ENCODE results near the gene KRT16. TPM values are rescaled to one million over a fixed set of nuclear protein-coding genes. Genes with fewer than 3 reads are reported as not detected.

Gene KRT16
- 0.38 to 1.2 TPM (median 0.89 TPM) in 5 replicates for total RNA-seq (2022; extraction: Qiagen RNA extraction; ENCODE audit: low read depth)

DNA sequence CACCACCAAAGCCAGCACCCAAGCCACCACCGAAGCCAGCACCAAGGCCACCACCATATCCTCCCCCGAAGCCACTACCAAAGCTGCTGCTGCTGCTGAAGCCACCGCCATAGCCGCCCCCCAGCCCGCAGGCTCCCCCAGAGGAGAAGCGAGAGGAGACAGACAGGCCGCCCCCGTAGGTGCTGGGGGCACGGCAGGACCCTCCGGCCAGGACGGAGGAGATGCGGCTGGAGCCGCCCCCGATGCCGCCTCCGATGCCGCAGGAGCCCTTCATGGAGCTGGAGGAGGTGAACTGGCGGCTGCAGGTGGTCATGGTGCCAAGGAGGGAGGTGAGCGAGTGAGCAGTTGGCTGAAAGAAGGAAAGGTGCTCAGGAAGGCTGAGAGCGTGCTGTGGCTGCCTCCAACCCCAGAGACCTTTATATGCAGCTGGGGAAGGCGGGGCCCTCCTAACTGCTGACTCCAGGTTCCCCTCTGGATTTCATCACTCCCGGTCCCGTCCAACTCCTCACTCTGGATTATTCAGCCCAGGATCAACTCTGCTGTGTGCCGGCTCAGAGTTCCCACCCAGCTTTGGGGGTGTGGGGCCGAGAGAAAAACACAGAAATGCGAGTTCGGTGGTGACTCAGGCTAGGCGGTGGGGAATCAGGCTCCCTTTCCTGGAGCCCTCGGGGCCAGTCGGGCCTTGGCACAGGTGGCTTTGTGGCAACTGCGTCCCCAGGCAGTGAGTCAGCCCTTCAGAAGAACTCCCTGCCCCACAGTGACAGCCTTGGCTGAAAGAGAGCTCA, at the start of gene KRT16:
KRT16 (minus strand) TSS at position 392 of the 785 bp plus-strand sequence; CDS start at position 313, 79 bp downstream.

DNA sequence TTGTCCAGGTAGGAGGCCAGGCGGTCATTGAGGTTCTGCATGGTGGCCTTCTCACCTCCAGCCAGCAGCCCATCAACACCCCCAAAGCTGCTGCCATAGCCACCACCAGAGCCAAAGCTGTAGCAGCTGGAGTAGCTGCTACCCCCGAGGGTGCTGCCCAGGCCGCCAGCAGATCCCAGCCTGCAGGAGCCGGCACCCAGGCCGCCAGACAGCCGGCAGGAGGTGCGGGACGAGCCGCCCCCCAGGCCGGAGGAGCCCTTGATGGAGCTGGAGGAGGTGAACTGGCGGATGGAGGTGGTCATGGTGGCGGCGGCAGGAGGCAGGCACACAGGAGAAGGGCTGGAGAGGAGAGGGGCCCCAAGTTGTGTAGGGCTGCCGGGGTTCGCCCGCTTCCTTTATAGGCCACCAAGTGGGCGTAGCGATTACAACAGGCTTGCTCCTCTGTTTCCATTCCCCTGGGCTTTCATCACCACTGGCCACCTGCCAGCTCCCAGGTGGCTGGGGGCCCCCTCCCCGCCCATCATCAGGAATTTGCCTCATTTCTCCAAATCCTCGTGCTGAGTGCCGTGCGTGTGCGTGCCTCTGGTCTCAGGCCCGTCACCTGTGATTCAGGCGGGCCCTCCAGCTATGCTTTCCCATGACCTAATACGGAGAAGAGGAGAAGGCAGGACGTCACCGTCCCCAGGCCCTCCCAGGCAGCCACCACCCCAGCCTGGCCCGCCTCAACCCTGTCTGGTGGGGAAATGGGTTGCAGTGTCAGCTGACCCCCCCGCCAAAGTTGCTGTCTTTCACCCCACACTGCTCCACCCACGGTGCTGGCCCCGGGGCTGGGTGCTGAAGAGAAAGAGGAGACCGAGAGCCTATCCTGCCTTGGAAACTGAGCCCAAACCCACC, 11.9 kb upstream of the KRT16 start, which contains the start of gene KRT17:
KRT17 (minus strand) TSS at position 368 of the 894 bp plus-strand sequence; CDS start at position 302, 66 bp downstream.

DNA sequence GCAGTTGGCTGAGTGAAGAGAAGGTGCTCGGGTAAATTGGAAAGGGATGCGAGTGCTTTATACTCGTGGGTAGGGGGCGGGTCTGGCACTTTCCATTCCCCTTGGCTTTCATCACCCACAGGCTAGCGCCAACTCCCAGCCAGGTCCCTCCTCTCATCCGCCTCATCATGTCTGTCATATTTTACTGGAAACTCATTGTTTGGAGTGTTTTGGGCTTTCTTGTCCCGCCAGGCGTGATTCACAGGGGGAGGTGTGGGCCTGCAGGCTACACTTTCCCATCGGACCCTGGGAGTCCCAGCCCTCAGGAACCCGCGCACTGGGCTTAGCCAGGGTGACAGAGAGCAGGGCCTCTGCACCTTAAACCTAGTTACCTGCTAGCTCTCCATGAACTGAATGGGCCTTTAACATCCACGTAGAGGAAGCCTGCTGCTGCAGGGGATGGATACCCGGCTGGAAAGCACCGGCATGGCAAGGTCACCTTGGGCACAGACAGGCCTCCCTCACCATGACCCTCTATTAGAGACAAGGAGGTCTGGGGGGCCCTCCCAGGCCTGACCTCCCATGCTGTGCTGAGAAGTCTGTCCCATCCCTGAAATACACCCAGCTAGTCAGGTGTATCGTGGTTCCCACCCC, 25.6 kb downstream of the KRT16 start, which contains the start of gene KRT14:
KRT14 (minus strand) TSS at position 33 of the 633 bp plus-strand sequence. CDS start 61 bp downstream, outside the sequence.

GRCh38 chr17:41571561-41572434, 40.8 kb downstream of the KRT16 start, which contains the start of gene KRT9:
TSS of gene KRT9 (minus strand) at chr17:41572059. CDS start at chr17:41571992, 67 bp downstream.

Other genes starting within 250 kb of the KRT16 start
- not detected in 5 replicates for gene KRT33B, start 243.0 kb downstream of the KRT16 start, total RNA-seq (2022; extraction: Qiagen RNA extraction; ENCODE audit: low read depth)
- 0.20 to 0.78 TPM (median 0.31 TPM) in 5 replicates for gene KRT34, start 230.5 kb downstream of the KRT16 start, total RNA-seq (2022; extraction: Qiagen RNA extraction; ENCODE audit: low read depth)
- gene KRT31, start 215.2 kb downstream of the KRT16 start, total RNA-seq (2022; extraction: Qiagen RNA extraction; ENCODE audit: low read depth), result not detected in 5 replicates
- gene KRT37, start 188.2 kb downstream of the KRT16 start, total RNA-seq (2022; extraction: Qiagen RNA extraction; ENCODE audit: low read depth), result not detected in 5 replicates
- gene KRT38, start 171.8 kb downstream of the KRT16 start, total RNA-seq (2022; extraction: Qiagen RNA extraction; ENCODE audit: low read depth), result not detected in 5 replicates
- not detected in 5 replicates for gene KRT32, start 145.4 kb downstream of the KRT16 start, total RNA-seq (2022; extraction: Qiagen RNA extraction; ENCODE audit: low read depth)
- gene KRT35, start 131.6 kb downstream of the KRT16 start, total RNA-seq (2022; extraction: Qiagen RNA extraction; ENCODE audit: low read depth), result not detected in 5 replicates
- gene KRT36, start 122.9 kb downstream of the KRT16 start, total RNA-seq (2022; extraction: Qiagen RNA extraction; ENCODE audit: low read depth), result not detected in 5 replicates
- gene KRT13, start 107.2 kb downstream of the KRT16 start, total RNA-seq (2022; extraction: Qiagen RNA extraction; ENCODE audit: low read depth), result 0.21 to 0.28 TPM in 2 of 5 replicates, not detected in the others
- 3.1 to 5.1 TPM (median 4.0 TPM) in 5 replicates for gene KRT15, start 93.9 kb downstream of the KRT16 start, total RNA-seq (2022; extraction: Qiagen RNA extraction; ENCODE audit: low read depth)
- 32.9 to 64.6 TPM (median 54.2 TPM) in 5 replicates for gene KRT19, start 84.5 kb downstream of the KRT16 start, total RNA-seq (2022; extraction: Qiagen RNA extraction; ENCODE audit: low read depth)
- not detected in 5 replicates for gene KRT9, start 40.7 kb downstream of the KRT16 start, total RNA-seq (2022; extraction: Qiagen RNA extraction; ENCODE audit: low read depth)
- 0.08 to 0.15 TPM (median 0.14 TPM) in 3 of 5 replicates, not detected in the others for gene KRT14, start 25.9 kb downstream of the KRT16 start, total RNA-seq (2022; extraction: Qiagen RNA extraction; ENCODE audit: low read depth)
- gene KRT17, start 11.8 kb upstream of the KRT16 start, total RNA-seq (2022; extraction: Qiagen RNA extraction; ENCODE audit: low read depth), result 0.92 to 1.7 TPM (median 1.0 TPM) in 5 replicates
- gene EIF1, start 76.1 kb upstream of the KRT16 start, total RNA-seq (2022; extraction: Qiagen RNA extraction; ENCODE audit: low read depth), result 1,212 to 1,763 TPM (median 1,340 TPM) in 5 replicates
- gene GAST, start 99.6 kb upstream of the KRT16 start, total RNA-seq (2022; extraction: Qiagen RNA extraction; ENCODE audit: low read depth), result not detected in 5 replicates
- gene HAP1, start 121.9 kb upstream of the KRT16 start, total RNA-seq (2022; extraction: Qiagen RNA extraction; ENCODE audit: low read depth), result 1.1 to 1.8 TPM (median 1.5 TPM) in 5 replicates
- 60.0 to 143 TPM (median 119 TPM) in 5 replicates for gene JUP, start 173.9 kb upstream of the KRT16 start, total RNA-seq (2022; extraction: Qiagen RNA extraction; ENCODE audit: low read depth)
- gene P3H4, start 199.2 kb upstream of the KRT16 start, total RNA-seq (2022; extraction: Qiagen RNA extraction; ENCODE audit: low read depth), result 23.0 to 39.6 TPM (median 35.6 TPM) in 5 replicates
- gene FKBP10, start 200.2 kb upstream of the KRT16 start, total RNA-seq (2022; extraction: Qiagen RNA extraction; ENCODE audit: low read depth), result 70.3 to 122 TPM (median 105 TPM) in 5 replicates
- gene NT5C3B, start 223.5 kb upstream of the KRT16 start, total RNA-seq (2022; extraction: Qiagen RNA extraction; ENCODE audit: low read depth), result 105 to 121 TPM (median 107 TPM) in 5 replicates
- 0.07 to 0.19 TPM (median 0.14 TPM) in 3 of 5 replicates, not detected in the others for gene KLHL10, start 225.1 kb upstream of the KRT16 start, total RNA-seq (2022; extraction: Qiagen RNA extraction; ENCODE audit: low read depth)

Measured in A549 treated with ZK216348 at 1 μM for 4 hours (cell line).